GM21723 (cell line): Measurements from ENCODE around the gene SHFL.

ENCODE experiments used
- ATAC-seq: cut with Tn5 transposase; IDR thresholded peaks from one replicate; pipeline ENCODE4 v1.9.1; 2021; ENCODE audit warnings: mild to moderate bottlenecking, moderate library complexity; ENCODE audit not compliant: unreplicated experiment

The SHFL gene

GRCh38 chr19:10085641-10086590 lies at the start of gene SHFL:
SHFL (plus strand) TSS chr19:10086317; CDS start chr19:10086428, 111 bp downstream.
- ATAC-seq: peak; percentile 79

- no peak for ATAC-seq
These were observed 49.5 kb upstream of the SHFL start for GRCh38 chr19:10036601-10037071.

GRCh38 chr19:10037367-10037766 lies 48.8 kb upstream of the SHFL start:
- ATAC-seq: no peak

- no peak for ATAC-seq
These were observed 48.3 kb upstream of the SHFL start for GRCh38 chr19:10037809-10038208.

- no peak for ATAC-seq
These were observed 42.7 kb upstream of the SHFL start for GRCh38 chr19:10043286-10043927.

- no peak for ATAC-seq
These were observed 41.7 kb upstream of the SHFL start for GRCh38 chr19:10044390-10044789.

GRCh38 chr19:10045371-10045770 lies 40.7 kb upstream of the SHFL start:
- ATAC-seq: no peak

- ATAC-seq: no peak
These were observed 36.5 kb upstream of the SHFL start for GRCh38 chr19:10049626-10050025.

GRCh38 chr19:10052602-10053360 lies 33.3 kb upstream of the SHFL start:
- ATAC-seq: no peak

- ATAC-seq: no peak
These were observed 24.3 kb upstream of the SHFL start for GRCh38 chr19:10061717-10062310.

GRCh38 chr19:10068205-10068604 lies 17.9 kb upstream of the SHFL start:
- ATAC-seq: no peak

GRCh38 chr19:10069046-10069445 lies 17.1 kb upstream of the SHFL start:
- no peak for ATAC-seq

GRCh38 chr19:10070730-10071446 lies 15.2 kb upstream of the SHFL start:
- ATAC-seq: no peak

- no peak for ATAC-seq
These were observed 12.0 kb upstream of the SHFL start for GRCh38 chr19:10074153-10074552.

GRCh38 chr19:10076535-10076934 lies 9.6 kb upstream of the SHFL start:
- no peak for ATAC-seq

- no peak for ATAC-seq
These were observed 7.8 kb upstream of the SHFL start for GRCh38 chr19:10078329-10078728.

GRCh38 chr19:10079031-10079453 lies 7.1 kb upstream of the SHFL start:
- no peak for ATAC-seq

GRCh38 chr19:10083911-10084310 lies 2.2 kb upstream of the SHFL start:
- ATAC-seq: no peak

GRCh38 chr19:10084803-10085202 lies 1.3 kb upstream of the SHFL start:
- no peak for ATAC-seq

- no peak for ATAC-seq
These were observed 575 bp downstream of the SHFL start for GRCh38 chr19:10086591-10087192.
